ENCODE data around the gene PLPP3.
A peak's percentile ranks its signal among the peaks of the same experiment; 100 is the strongest.

Gene PLPP3

DNA sequence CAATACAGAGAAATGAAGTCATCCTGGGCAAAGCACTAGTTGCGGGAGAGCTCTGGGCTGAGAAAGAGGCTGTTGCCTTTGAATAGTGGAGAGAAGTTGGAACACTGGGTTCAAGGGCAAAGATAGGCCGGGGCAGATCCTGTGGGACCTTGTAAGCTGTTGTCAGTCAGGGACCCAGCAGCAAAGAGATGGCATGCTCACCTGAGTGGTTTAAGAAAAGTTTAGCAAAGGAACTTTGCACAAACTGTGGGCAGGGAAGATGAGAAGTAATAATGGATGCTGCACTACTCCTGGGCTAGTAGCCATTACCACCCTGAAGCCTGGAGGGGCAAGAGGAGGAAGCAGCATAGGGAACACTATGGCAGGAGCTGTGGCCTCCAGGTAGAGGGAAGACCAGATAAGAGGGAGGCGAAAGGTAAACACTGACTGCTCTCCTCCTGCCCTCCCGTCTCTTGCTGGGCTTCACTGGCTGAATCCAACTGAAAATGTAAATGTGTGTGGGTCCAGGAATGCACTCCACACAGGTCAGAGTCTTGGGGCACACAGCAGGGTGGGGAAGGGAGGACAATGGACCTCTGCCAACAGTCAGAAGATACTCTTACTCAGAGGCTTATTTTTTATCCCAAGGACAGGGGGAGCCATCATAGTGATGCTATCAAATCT is 129.2 kb downstream of the PLPP3 start:
- Histone ChIP-seq H3K4me1 (ENCODE audit: insufficient read depth, insufficient read length) (peaks cover 17% of the 10 kb centered on the region), H3K27me3 (ENCODE audit: insufficient read depth, insufficient read length) (no peaks in the 10 kb centered on the region), H3K9me3 (ENCODE audit: insufficient read depth, low read length) (no peaks in the 10 kb centered on the region), H3K9ac (ENCODE audit: insufficient read length, low read depth) (no peak overlapping the region), H3K36me3 (ENCODE audit: insufficient read depth, insufficient read length, low read length) (no peaks in the 10 kb centered on the region), H3K4me3 (ENCODE audit: insufficient read length, low read depth) (no peak overlapping the region)
- peak; percentile 50 for DNase-seq (ENCODE audit: low read depth, low spot score)
- TF ChIP-seq SUZ12 (IDR thresholded peaks at IDR 0.05; ENCODE audit: extremely low read depth, insufficient read depth, insufficient read length) (no peak), YY1 (IDR thresholded peaks at IDR 0.05; ENCODE audit: insufficient read depth, insufficient read length) (no peak)

GRCh38 chr1:56448529-56449300 is 130.6 kb downstream of the PLPP3 start:
- no peak overlapping the region for H3K9ac ChIP-seq (ENCODE audit: insufficient read length, low read depth)
- H3K9me3 ChIP-seq (ENCODE audit: insufficient read depth, low read length) = no peaks in the 10 kb centered on the region
- peaks cover 16% of the 10 kb centered on the region for H3K4me1 ChIP-seq (ENCODE audit: insufficient read depth, insufficient read length)
- DNase-seq (ENCODE audit: low read depth, low spot score) = no peak
- no peak overlapping the region for H3K4me3 ChIP-seq (ENCODE audit: insufficient read length, low read depth)
- H3K27me3 ChIP-seq (ENCODE audit: insufficient read depth, insufficient read length) = no peaks in the 10 kb centered on the region
- TF ChIP-seq YY1 (IDR thresholded peaks at IDR 0.05; ENCODE audit: insufficient read depth, insufficient read length) (no peak), ZNF274 (IDR thresholded peaks at IDR 0.05; ENCODE audit: low read depth, low read length) (no peak), SUZ12 (IDR thresholded peaks at IDR 0.05; ENCODE audit: extremely low read depth, insufficient read depth, insufficient read length) (no peak)
- no peaks in the 10 kb centered on the region for H3K36me3 ChIP-seq (ENCODE audit: insufficient read depth, insufficient read length, low read length)

DNA sequence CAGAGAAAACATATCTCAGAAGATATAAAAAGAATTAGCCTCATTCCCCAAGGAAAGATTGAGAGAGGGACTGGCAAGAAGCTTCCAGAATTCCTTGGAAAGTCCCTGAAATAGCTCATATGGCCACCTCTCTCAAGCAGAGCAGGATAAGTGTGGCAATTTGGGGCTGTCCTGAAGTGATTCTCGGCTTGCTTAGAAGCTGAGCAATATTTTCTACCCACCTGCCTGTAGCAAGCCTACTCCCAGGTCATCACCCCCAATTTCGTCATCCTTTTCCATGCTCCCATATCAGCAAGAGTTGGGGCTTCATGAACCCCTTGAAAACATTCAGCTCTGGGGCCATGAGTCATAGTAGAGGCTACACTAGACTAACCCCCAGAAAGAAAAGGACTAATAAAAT is 131.5 kb downstream of the PLPP3 start:
- Histone ChIP-seq H3K36me3 (ENCODE audit: insufficient read depth, insufficient read length, low read length) (no peaks in the 10 kb centered on the region), H3K27me3 (ENCODE audit: insufficient read depth, insufficient read length) (no peaks in the 10 kb centered on the region), H3K4me3 (ENCODE audit: insufficient read length, low read depth) (no peak overlapping the region), H3K9ac (ENCODE audit: insufficient read length, low read depth) (no peak overlapping the region), H3K9me3 (ENCODE audit: insufficient read depth, low read length) (no peaks in the 10 kb centered on the region), H3K4me1 (ENCODE audit: insufficient read depth, insufficient read length) (peaks cover 15% of the 10 kb centered on the region)
- no peak for DNase-seq (ENCODE audit: low read depth, low spot score)
- no peak for TF ChIP-seq SUZ12 (IDR thresholded peaks at IDR 0.05; ENCODE audit: extremely low read depth, insufficient read depth, insufficient read length)
- TF ChIP-seq ZNF274 (IDR thresholded peaks at IDR 0.05; ENCODE audit: low read depth, low read length) = no peak
- TF ChIP-seq YY1 (IDR thresholded peaks at IDR 0.05; ENCODE audit: insufficient read depth, insufficient read length) = no peak

GRCh38 chr1:56446531-56447098 is 132.7 kb downstream of the PLPP3 start:
- Histone ChIP-seq H3K4me1 (ENCODE audit: insufficient read depth, insufficient read length) (peaks cover 9% of the 10 kb centered on the region), H3K27me3 (ENCODE audit: insufficient read depth, insufficient read length) (no peaks in the 10 kb centered on the region), H3K4me3 (ENCODE audit: insufficient read length, low read depth) (no peak overlapping the region), H3K9me3 (ENCODE audit: insufficient read depth, low read length) (no peaks in the 10 kb centered on the region), H3K9ac (ENCODE audit: insufficient read length, low read depth) (peak overlapping the region; percentile 22), H3K36me3 (ENCODE audit: insufficient read depth, insufficient read length, low read length) (no peaks in the 10 kb centered on the region)
- no peak for DNase-seq (ENCODE audit: low read depth, low spot score)
- TF ChIP-seq ZNF274 (IDR thresholded peaks at IDR 0.05; ENCODE audit: low read depth, low read length) (no peak), YY1 (IDR thresholded peaks at IDR 0.05; ENCODE audit: insufficient read depth, insufficient read length) (no peak), SUZ12 (IDR thresholded peaks at IDR 0.05; ENCODE audit: extremely low read depth, insufficient read depth, insufficient read length) (no peak)

- Histone ChIP-seq H3K4me1 (ENCODE audit: insufficient read depth, insufficient read length) (peaks cover 7% of the 10 kb centered on the region), H3K27me3 (ENCODE audit: insufficient read depth, insufficient read length) (no peaks in the 10 kb centered on the region), H3K9ac (ENCODE audit: insufficient read length, low read depth) (no peak overlapping the region), H3K4me3 (ENCODE audit: insufficient read length, low read depth) (no peak overlapping the region), H3K36me3 (ENCODE audit: insufficient read depth, insufficient read length, low read length) (no peaks in the 10 kb centered on the region), H3K9me3 (ENCODE audit: insufficient read depth, low read length) (no peaks in the 10 kb centered on the region)
- no peak for DNase-seq (ENCODE audit: low read depth, low spot score)
- no peak for TF ChIP-seq YY1 (IDR thresholded peaks at IDR 0.05; ENCODE audit: insufficient read depth, insufficient read length)
- no peak for TF ChIP-seq SUZ12 (IDR thresholded peaks at IDR 0.05; ENCODE audit: extremely low read depth, insufficient read depth, insufficient read length)
- no peak for TF ChIP-seq ZNF274 (IDR thresholded peaks at IDR 0.05; ENCODE audit: low read depth, low read length)
Observed at GRCh38 chr1:56444960-56445646, 134.3 kb downstream of the PLPP3 start.

All from NT2/D1 (cell line).